Activated T-helper 1 cell treated with anti-CD3 and anti-CD28 coated beads, Interleukin-12 subunit alpha, Interleukin-12 subunit beta, Interleukin-2, Interleukin-4 antibody, amounts not matched to agents 30 ng/mL and 10 ng/mL and 1 ng/mL, durations not matched to agents 14 hours and 24 hours and 36 hours (primary cell): ENCODE measurements around the gene MCM7. TPM values are rescaled to one million over a fixed set of nuclear protein-coding genes. Genes with fewer than 3 reads are reported as not detected.

Experiments
- DNase-seq: peaks from one replicate; pipeline ENCODE4 v3.0.0; 2021; ENCODE audit warnings: low spot score
- H3K27ac Mint-ChIP-seq: one replicate; pipeline ENCODE4 v1.8.0; 2021; ENCODE audit warnings: mild to moderate bottlenecking, mixed read lengths
- H3K27me3 Mint-ChIP-seq: one replicate; pipeline ENCODE4 v1.8.0; 2022; ENCODE audit warnings: mild to moderate bottlenecking, moderate library complexity, mixed read lengths; ENCODE audit not compliant: insufficient read depth
- H3K36me3 Mint-ChIP-seq: one replicate; pipeline ENCODE4 v1.8.0; 2021; ENCODE audit warnings: low read depth, mixed read lengths
- H3K4me1 Mint-ChIP-seq: one replicate; pipeline ENCODE4 v1.8.0; 2021; ENCODE audit warnings: low read depth, mixed read lengths
- H3K4me3 Mint-ChIP-seq: one replicate; pipeline ENCODE4 v1.8.0; 2021; ENCODE audit warnings: mild to moderate bottlenecking, moderate library complexity, mixed read lengths
- H3K9me3 Mint-ChIP-seq: one replicate; pipeline ENCODE4 v1.8.0; 2021; ENCODE audit warnings: mixed read lengths
- intact Hi-C: fragments of 100-400 bp; cut with micrococcal nuclease; formaldehyde crosslinking; loops from one replicate; pipeline ENCODE4 v1.15.1; 2024
- total RNA-seq: library from RNA; stranded (reverse); gene quantifications from 2 replicates; pipeline ENCODE4 v1.2.3, GENCODE V29; 2022

MCM7 gene
- total RNA-seq, 1 donor from 2014 or later: 447 TPM

- Mint-ChIP-seq H3K9me3 (no peaks in the 10 kb centered on the region), H3K4me3 (peak overlapping the region; percentile 75), H3K36me3 (peaks cover 2% of the 10 kb centered on the region), H3K27ac (peak overlapping the region; percentile 71), H3K27me3 (peaks cover 2% of the 10 kb centered on the region), H3K4me1 (peaks cover 15% of the 10 kb centered on the region)
- intact Hi-C loops: loop anchor here (1.0 to 2.0 kb wide), 6 partner anchors 33 to 130 kb away; partner anchors contain the start of genes AP4M1, MBLAC1, MCM7 and TRIM4
- DNase-seq: no peak
These were observed 52.5 kb downstream of the MCM7 start for GRCh38 chr7:100048680-100049079.

- Mint-ChIP-seq H3K9me3 (no peaks in the 10 kb centered on the region), H3K4me1 (peaks cover 20% of the 10 kb centered on the region), H3K27me3 (no peaks in the 10 kb centered on the region), H3K36me3 (peaks cover 7% of the 10 kb centered on the region), H3K27ac (no peak overlapping the region), H3K4me3 (no peak overlapping the region)
- DNase-seq: no peak
- intact Hi-C loops: no loop called here
These were observed 56.5 kb downstream of the MCM7 start for GRCh38 chr7:100044718-100045117.

Other genes with a start within 250 kb of the MCM7 start
- 0.20 and 0.31 TPM in 2 replicates for gene OR2AE1, start 224.4 kb downstream of the MCM7 start, total RNA-seq
- gene TRIM4, start 181.9 kb downstream of the MCM7 start, total RNA-seq: 22.1 and 24.1 TPM in 2 replicates
- gene GJC3, start 171.8 kb downstream of the MCM7 start, total RNA-seq: 0.18 and 0.24 TPM in 2 replicates
- not detected in 2 replicates for gene AZGP1, start 125.4 kb downstream of the MCM7 start, total RNA-seq
- 62.5 and 63.1 TPM in 2 replicates for gene ZKSCAN1, start 85.8 kb downstream of the MCM7 start, total RNA-seq
- gene ZSCAN21, start 51.6 kb downstream of the MCM7 start, total RNA-seq: 6.8 and 9.8 TPM in 2 replicates
- 24.6 and 26.1 TPM in 2 replicates for gene ZNF3, start 19.7 kb downstream of the MCM7 start, total RNA-seq
- 101 and 115 TPM in 2 replicates for gene COPS6, start 12.4 kb downstream of the MCM7 start, total RNA-seq
- gene AP4M1, start 246 bp upstream of the MCM7 start, total RNA-seq: 12.3 and 15.9 TPM in 2 replicates
- 72.9 and 79.2 TPM in 2 replicates for gene TAF6, start 18.0 kb upstream of the MCM7 start, total RNA-seq
- gene CNPY4, start 18.2 kb upstream of the MCM7 start, total RNA-seq: 19.6 and 21.7 TPM in 2 replicates
- 4.1 and 5.5 TPM in 2 replicates for gene MBLAC1, start 25.6 kb upstream of the MCM7 start, total RNA-seq
- 119 and 133 TPM in 2 replicates for gene LAMTOR4, start 47.5 kb upstream of the MCM7 start, total RNA-seq
- 43.9 and 44.3 TPM in 2 replicates for gene TRAPPC14, start 57.3 kb upstream of the MCM7 start, total RNA-seq
- 1.3 and 1.5 TPM in 2 replicates for gene GAL3ST4, start 67.2 kb upstream of the MCM7 start, total RNA-seq
- gene GPC2, start 76.0 kb upstream of the MCM7 start, total RNA-seq: 3.9 and 4.8 TPM in 2 replicates
- gene STAG3, start 76.5 kb upstream of the MCM7 start, total RNA-seq: 25.0 and 30.6 TPM in 2 replicates
- 30.5 and 31.2 TPM in 2 replicates for gene PVRIG, start 118.6 kb upstream of the MCM7 start, total RNA-seq
- not detected in 2 replicates for gene SPDYE3, start 206.3 kb upstream of the MCM7 start, total RNA-seq